ENCODE measurements around the gene WBP4.

DNA sequence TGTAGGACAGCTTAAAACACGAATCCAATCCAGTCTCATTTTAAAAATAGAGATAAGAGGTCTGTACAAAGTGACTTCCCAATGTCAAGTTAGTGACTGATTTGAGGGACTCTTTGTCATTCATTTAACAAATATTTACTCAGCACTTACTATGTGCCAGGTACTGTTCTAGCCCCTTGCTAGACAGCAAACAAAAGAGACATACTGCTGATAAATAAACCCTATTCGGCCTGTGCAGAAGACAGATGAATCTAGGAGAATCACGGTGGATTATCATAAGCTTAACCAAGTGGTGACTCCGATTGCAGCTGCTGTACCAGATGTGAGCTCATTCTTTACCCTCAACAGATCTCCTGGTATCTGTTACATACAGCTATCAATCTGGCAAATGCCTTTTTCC is 35.8 kb upstream of the WBP4 start:
- TF ChIP-seq, protein P1, sequence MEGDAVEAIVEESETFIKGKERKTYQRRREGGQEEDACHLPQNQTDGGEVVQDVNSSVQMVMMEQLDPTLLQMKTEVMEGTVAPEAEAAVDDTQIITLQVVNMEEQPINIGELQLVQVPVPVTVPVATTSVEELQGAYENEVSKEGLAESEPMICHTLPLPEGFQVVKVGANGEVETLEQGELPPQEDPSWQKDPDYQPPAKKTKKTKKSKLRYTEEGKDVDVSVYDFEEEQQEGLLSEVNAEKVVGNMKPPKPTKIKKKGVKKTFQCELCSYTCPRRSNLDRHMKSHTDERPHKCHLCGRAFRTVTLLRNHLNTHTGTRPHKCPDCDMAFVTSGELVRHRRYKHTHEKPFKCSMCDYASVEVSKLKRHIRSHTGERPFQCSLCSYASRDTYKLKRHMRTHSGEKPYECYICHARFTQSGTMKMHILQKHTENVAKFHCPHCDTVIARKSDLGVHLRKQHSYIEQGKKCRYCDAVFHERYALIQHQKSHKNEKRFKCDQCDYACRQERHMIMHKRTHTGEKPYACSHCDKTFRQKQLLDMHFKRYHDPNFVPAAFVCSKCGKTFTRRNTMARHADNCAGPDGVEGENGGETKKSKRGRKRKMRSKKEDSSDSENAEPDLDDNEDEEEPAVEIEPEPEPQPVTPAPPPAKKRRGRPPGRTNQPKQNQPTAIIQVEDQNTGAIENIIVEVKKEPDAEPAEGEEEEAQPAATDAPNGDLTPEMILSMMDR (IDR thresholded peaks at IDR 0.05; ENCODE audit: insufficient read depth, low read depth, low read length), result no peak
- no peak for TF ChIP-seq EZH2 (IDR thresholded peaks at IDR 0.05; ENCODE audit: insufficient read depth, low read length)
